Parathyroid adenoma (tissue), 2 donors: ENCODE measurements around the gene TWIST2.

Experiments used
- H2AFZ ChIP-seq: fragments of 300-600 bp; sonication (generic); one replicate; pipeline ENCODE4 v1.7.0; 2017; ENCODE audit warnings: antibody characterized with exemption, mild to moderate bottlenecking
- H3K27ac ChIP-seq: fragments of 300-600 bp; sonication (generic); one replicate; pipeline ENCODE4 v1.7.0; 2017
- H3K27me3 ChIP-seq: fragments of 300-600 bp; sonication (generic); one replicate; pipeline ENCODE4 v1.7.0; 2017; ENCODE audit warnings: low read length; ENCODE audit not compliant: control insufficient read depth, insufficient read depth
- H3K36me3 ChIP-seq: fragments of 300-600 bp; sonication (generic); one replicate; pipeline ENCODE4 v1.7.0; 2017; ENCODE audit warnings: low read length; ENCODE audit not compliant: control insufficient read depth, insufficient read depth
- H3K4me1 ChIP-seq: fragments of 300-600 bp; sonication (generic); one replicate; pipeline ENCODE4 v1.7.0; 2017; ENCODE audit warnings: control low read depth
- H3K4me2 ChIP-seq: fragments of 300-600 bp; sonication (generic); one replicate; pipeline ENCODE4 v1.7.0; 2017; ENCODE audit warnings: low read length
- H3K4me3 ChIP-seq: fragments of 300-600 bp; sonication (generic); one replicate; pipeline ENCODE4 v1.7.0; 2017; ENCODE audit warnings: low read depth, low read length
- H3K79me2 ChIP-seq: fragments of 300-600 bp; sonication (generic); one replicate; pipeline ENCODE4 v1.7.0; 2017; ENCODE audit warnings: control low read depth
- H3K9ac ChIP-seq: fragments of 300-600 bp; sonication (generic); one replicate; pipeline ENCODE4 v1.7.0; 2017; ENCODE audit warnings: mild to moderate bottlenecking
- H3K9me3 ChIP-seq: fragments of 300-600 bp; sonication (generic); one replicate; pipeline ENCODE4 v1.7.0; 2017; ENCODE audit warnings: low read length; ENCODE audit not compliant: control insufficient read depth
- TF ChIP-seq, protein P1 (sequence below): fragments of 300-600 bp; sonication (generic); IDR thresholded peaks from one replicate; pipeline ENCODE4 v1.7.0; 2017; ENCODE audit warnings: antibody characterized with exemption, mild to moderate bottlenecking
- donor health status: primary hyperparathyroidism.

The TWIST2 gene

DNA sequence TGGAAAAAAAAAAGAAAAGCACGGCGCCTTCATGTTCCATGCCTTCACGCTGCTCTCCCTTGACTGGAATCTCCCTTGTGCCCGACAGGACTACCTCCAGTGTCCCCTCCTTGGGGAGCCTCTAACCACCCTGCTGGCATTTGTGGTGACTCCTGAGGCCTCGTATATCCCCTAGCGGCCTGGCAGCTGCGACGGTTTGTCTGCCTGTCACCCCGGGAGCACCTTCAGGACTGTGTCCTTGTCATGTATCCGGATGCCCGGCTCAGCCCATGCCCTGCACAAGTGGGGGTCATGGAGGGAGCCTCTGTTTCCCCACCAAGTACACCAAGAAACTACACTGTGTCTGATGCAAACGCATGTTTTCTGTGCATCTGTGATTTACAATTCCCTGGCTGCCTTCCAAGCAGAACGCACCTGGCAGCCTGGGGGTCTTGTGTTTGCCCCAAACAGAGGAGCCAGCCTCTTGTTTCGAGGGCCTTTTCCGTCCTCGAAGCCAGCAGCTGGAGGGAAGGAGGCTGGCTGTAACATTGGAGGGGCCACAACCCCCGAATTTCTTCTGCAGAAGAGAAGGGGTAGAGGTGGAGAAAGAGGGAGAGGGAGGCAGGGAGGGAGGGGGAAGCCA lies 18.9 kb downstream of the TWIST2 start:
- Histone ChIP-seq H3K36me3 (no peaks in the 10 kb centered on the region), H2AFZ (no peak overlapping the region), H3K9me3 (no peaks in the 10 kb centered on the region), H3K4me2 (no peak overlapping the region), H3K27ac (no peak overlapping the region), H3K4me1 (no peaks in the 10 kb centered on the region), H3K4me3 (no peak overlapping the region), H3K27me3 (no peaks in the 10 kb centered on the region), H3K79me2 (no peaks in the 10 kb centered on the region), H3K9ac (no peak overlapping the region)
- TF ChIP-seq, protein P1, sequence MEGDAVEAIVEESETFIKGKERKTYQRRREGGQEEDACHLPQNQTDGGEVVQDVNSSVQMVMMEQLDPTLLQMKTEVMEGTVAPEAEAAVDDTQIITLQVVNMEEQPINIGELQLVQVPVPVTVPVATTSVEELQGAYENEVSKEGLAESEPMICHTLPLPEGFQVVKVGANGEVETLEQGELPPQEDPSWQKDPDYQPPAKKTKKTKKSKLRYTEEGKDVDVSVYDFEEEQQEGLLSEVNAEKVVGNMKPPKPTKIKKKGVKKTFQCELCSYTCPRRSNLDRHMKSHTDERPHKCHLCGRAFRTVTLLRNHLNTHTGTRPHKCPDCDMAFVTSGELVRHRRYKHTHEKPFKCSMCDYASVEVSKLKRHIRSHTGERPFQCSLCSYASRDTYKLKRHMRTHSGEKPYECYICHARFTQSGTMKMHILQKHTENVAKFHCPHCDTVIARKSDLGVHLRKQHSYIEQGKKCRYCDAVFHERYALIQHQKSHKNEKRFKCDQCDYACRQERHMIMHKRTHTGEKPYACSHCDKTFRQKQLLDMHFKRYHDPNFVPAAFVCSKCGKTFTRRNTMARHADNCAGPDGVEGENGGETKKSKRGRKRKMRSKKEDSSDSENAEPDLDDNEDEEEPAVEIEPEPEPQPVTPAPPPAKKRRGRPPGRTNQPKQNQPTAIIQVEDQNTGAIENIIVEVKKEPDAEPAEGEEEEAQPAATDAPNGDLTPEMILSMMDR: no peak

DNA sequence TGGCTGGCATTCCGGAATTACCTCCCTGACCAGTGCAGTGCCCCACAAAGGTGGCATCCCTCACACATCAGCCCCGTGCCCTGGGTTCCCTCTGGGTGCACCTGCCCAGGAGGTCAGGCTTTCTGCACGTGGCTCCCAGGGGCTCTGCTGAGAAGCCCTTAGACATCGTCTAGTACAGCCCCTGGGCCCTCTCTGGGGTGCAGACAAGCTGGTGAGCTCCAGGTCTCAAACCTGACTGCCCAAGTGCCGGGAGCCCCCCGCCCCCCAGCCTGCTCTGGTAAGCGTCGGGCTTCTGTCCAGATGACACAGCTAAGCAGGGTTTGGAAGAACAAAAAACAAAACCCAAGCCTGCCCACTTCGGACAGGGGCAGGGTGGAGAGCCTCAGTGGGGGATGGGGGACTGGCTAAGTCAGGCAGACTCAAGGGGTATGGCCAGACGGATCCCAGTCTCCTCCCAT lies 20.2 kb downstream of the TWIST2 start:
- H3K79me2 ChIP-seq: no peaks in the 10 kb centered on the region
- no peak overlapping the region for H3K27ac ChIP-seq
- H3K9ac ChIP-seq: no peak overlapping the region

DNA sequence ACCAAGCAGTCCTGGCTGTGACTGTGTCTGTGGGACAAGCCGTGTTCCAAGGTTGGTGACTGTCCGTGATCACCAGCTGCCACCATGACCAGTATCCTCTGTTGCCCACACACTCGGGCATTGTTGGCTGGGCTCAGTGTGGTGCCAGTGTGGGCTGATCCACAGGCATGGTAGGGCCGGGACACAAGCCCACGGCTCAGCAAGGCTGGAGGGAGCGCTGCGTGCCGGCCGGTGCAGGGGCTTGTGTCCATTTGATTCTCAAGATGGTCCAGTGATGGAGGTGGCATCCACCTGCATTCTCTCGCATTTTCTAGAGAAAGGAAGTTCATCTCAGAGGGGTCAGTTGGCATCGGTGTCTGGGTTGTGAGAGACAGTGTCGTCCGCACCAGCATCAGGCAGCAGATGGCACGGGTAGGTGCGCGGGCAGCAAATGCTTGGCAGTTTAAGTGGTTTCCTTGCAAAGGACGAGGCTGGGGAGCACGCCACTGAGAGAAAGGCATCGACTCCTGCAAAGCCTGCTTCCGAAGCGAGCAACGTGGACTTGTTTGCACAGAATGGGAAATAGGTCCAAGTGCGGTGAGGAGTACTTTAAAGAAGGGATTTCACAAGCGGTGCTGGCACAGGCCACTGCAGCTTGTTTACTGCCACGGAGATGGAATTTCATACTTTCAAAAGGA lies 20.9 kb downstream of the TWIST2 start:
- TF ChIP-seq, protein P1: no peak
- H3K4me3 ChIP-seq: no peak overlapping the region
- H3K9me3 ChIP-seq: no peaks in the 10 kb centered on the region
- H2AFZ ChIP-seq: no peak overlapping the region
- H3K4me1 ChIP-seq: no peaks in the 10 kb centered on the region
- no peaks in the 10 kb centered on the region for H3K36me3 ChIP-seq
- no peaks in the 10 kb centered on the region for H3K79me2 ChIP-seq
- H3K27ac ChIP-seq: no peak overlapping the region
- H3K9ac ChIP-seq: no peak overlapping the region
- H3K27me3 ChIP-seq: no peaks in the 10 kb centered on the region
- H3K4me2 ChIP-seq: no peak overlapping the region

More for the DNA sequence above, 20.2 kb downstream of the TWIST2 start:
- Histone ChIP-seq H3K9me3 (no peaks in the 10 kb centered on the region), H2AFZ (no peak overlapping the region), H3K27me3 (no peaks in the 10 kb centered on the region), H3K36me3 (no peaks in the 10 kb centered on the region), H3K4me3 (no peak overlapping the region), H3K4me1 (no peaks in the 10 kb centered on the region), H3K4me2 (no peak overlapping the region)
- TF ChIP-seq, protein P1: no peak

DNA sequence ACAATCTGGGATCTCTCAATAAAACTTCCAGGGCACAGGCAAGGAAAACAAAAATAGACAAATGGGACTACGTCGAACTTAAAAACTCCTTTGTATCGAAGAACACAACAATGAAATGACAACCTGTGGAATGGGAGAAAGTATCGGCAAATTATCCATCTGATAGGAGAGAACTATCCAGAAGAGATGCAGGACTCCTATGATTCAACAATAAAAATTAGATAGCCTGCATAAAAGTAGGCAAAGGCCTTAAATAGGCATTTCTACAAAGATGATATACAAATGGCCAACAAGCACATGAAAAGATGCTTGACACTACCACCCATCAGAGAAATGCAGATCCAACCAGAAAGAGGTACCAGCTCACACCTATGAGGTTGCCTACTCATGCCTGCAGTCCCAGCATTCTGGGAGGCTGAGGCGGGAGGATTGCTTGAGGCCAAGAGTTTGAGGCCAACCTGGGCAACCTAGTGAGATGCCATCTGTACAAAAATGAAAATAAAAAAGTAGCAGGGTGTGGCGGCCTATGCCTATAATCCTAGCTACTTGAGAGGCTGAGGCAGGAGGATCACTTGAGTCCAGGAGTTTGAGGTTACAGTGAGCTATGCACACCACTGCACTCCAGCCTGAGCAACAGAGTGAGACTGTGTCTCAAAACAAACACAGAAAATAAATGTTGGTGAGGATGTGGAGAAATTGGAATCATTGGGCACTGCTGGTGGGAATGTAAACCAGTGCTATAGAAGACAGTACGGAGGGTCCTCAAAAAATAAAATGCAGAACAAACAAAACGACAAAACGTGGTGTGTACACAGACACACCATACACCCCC lies 21.6 kb downstream of the TWIST2 start:
- no peak overlapping the region for H3K4me2 ChIP-seq
- no peak overlapping the region for H3K27ac ChIP-seq
- no peaks in the 10 kb centered on the region for H3K9me3 ChIP-seq
- no peak overlapping the region for H3K9ac ChIP-seq
- no peaks in the 10 kb centered on the region for H3K79me2 ChIP-seq
- no peaks in the 10 kb centered on the region for H3K36me3 ChIP-seq
- H3K27me3 ChIP-seq: no peaks in the 10 kb centered on the region
- no peaks in the 10 kb centered on the region for H3K4me1 ChIP-seq
- H2AFZ ChIP-seq: no peak overlapping the region
- TF ChIP-seq, protein P1: no peak
- H3K4me3 ChIP-seq: no peak overlapping the region
